Measurements from ENCODE around the gene WNT5A. TPM values are rescaled to one million over a fixed set of nuclear protein-coding genes. Genes with fewer than 3 reads are reported as not detected.

WNT5A gene
- total RNA-seq, 1 experiment from 2014 or later = 174 TPM

GRCh38 chr3:55452886-55453285, 34.2 kb downstream of the WNT5A start:
- no peaks in the 10 kb centered on the region for H3F3A ChIP-seq (ENCODE audit: insufficient read depth, low read depth)
- H3K9me2 ChIP-seq (ENCODE audit: insufficient read depth) = no peaks in the 10 kb centered on the region
- POLR2A ChIA-PET (ENCODE audit: unreplicated experiment) = no interaction called here
- BruUV-seq (replicated peaks) = no TSS peak
- no peak for TF ChIP-seq EZH2 (IDR thresholded peaks at IDR 0.05; ENCODE audit: low read depth)
- no peak for TF ChIP-seq CTCF (conservative IDR thresholded peaks at IDR 0.05)
- DNase-seq = no peak
- intact Hi-C loops (cut with micrococcal nuclease; ENCODE audit: unreplicated experiment) = no loop called here
- no peaks in the 10 kb centered on the region for H3K36me3 ChIP-seq (ENCODE audit: low read depth)
- no peak overlapping the region for H2AFZ ChIP-seq
- no peaks in the 10 kb centered on the region for H3K79me2 ChIP-seq (ENCODE audit: low read depth)
- no peak overlapping the region for H3K4me3 ChIP-seq
- no peaks in the 10 kb centered on the region for H4K20me1 ChIP-seq (ENCODE audit: insufficient read depth)
- no peaks in the 10 kb centered on the region for H3K4me1 ChIP-seq (replicated peaks; ENCODE audit: insufficient read depth)
- no peaks in the 10 kb centered on the region for H3K27me3 ChIP-seq (ENCODE audit: insufficient read depth, low read depth)
- no peaks in the 10 kb centered on the region for H3K9me3 ChIP-seq (ENCODE audit: insufficient read depth, low read depth)
- no peak overlapping the region for H3K4me2 ChIP-seq
- CTCF ChIA-PET = interaction anchor here (0.6 kb wide), 1 partner anchor 261 kb away, joined by 3 read pairs; no protein-coding TSS in a partner anchor
- H3K27ac ChIP-seq = no peak overlapping the region

GRCh38 chr3:55449527-55449926, 37.6 kb downstream of the WNT5A start:
- POLR2A ChIA-PET (ENCODE audit: unreplicated experiment) = no interaction called here
- Histone ChIP-seq H3K36me3 (ENCODE audit: low read depth) (no peaks in the 10 kb centered on the region), H3K79me2 (ENCODE audit: low read depth) (no peaks in the 10 kb centered on the region), H4K20me1 (ENCODE audit: insufficient read depth) (no peaks in the 10 kb centered on the region), H3K27ac (no peak overlapping the region), H3K9me2 (ENCODE audit: insufficient read depth) (no peaks in the 10 kb centered on the region), H3K4me2 (no peak overlapping the region), H3K9me3 (ENCODE audit: insufficient read depth, low read depth) (no peaks in the 10 kb centered on the region), H3K4me3 (no peak overlapping the region), H3K27me3 (ENCODE audit: insufficient read depth, low read depth) (no peaks in the 10 kb centered on the region), H3K4me1 (replicated peaks; ENCODE audit: insufficient read depth) (no peaks in the 10 kb centered on the region), H2AFZ (no peak overlapping the region), H3F3A (ENCODE audit: insufficient read depth, low read depth) (no peaks in the 10 kb centered on the region)
- no peak for TF ChIP-seq EZH2 (IDR thresholded peaks at IDR 0.05; ENCODE audit: low read depth)
- TF ChIP-seq CTCF (conservative IDR thresholded peaks at IDR 0.05) = no peak
- no peak for DNase-seq
- intact Hi-C loops (cut with micrococcal nuclease; ENCODE audit: unreplicated experiment) = no loop called here
- no TSS peak for BruUV-seq (replicated peaks)
- CTCF ChIA-PET = no interaction called here

- Histone ChIP-seq H3K79me2 (ENCODE audit: low read depth) (no peaks in the 10 kb centered on the region), H3K4me3 (no peak overlapping the region), H3F3A (ENCODE audit: insufficient read depth, low read depth) (no peaks in the 10 kb centered on the region), H3K9me3 (ENCODE audit: insufficient read depth, low read depth) (no peaks in the 10 kb centered on the region), H2AFZ (no peak overlapping the region), H3K9me2 (ENCODE audit: insufficient read depth) (no peaks in the 10 kb centered on the region), H3K27ac (no peak overlapping the region), H3K36me3 (ENCODE audit: low read depth) (no peaks in the 10 kb centered on the region), H3K4me1 (replicated peaks; ENCODE audit: insufficient read depth) (no peaks in the 10 kb centered on the region), H4K20me1 (ENCODE audit: insufficient read depth) (no peaks in the 10 kb centered on the region), H3K4me2 (no peak overlapping the region), H3K27me3 (ENCODE audit: insufficient read depth, low read depth) (no peaks in the 10 kb centered on the region)
- no peak for DNase-seq
- intact Hi-C loops (cut with micrococcal nuclease; ENCODE audit: unreplicated experiment) = no loop called here
- TF ChIP-seq EZH2 (IDR thresholded peaks at IDR 0.05; ENCODE audit: low read depth) = no peak
- ChIA-PET CTCF (no interaction called here), POLR2A (ENCODE audit: unreplicated experiment) (no interaction called here)
- no TSS peak for BruUV-seq (replicated peaks)
Measured at GRCh38 chr3:55446850-55447249, 40.3 kb downstream of the WNT5A start.

- Histone ChIP-seq H3K4me3 (no peak overlapping the region), H3K79me2 (ENCODE audit: low read depth) (no peaks in the 10 kb centered on the region), H3K27ac (no peak overlapping the region), H3K4me1 (replicated peaks; ENCODE audit: insufficient read depth) (no peaks in the 10 kb centered on the region), H3K27me3 (ENCODE audit: insufficient read depth, low read depth) (no peaks in the 10 kb centered on the region), H3K36me3 (ENCODE audit: low read depth) (no peaks in the 10 kb centered on the region), H3F3A (ENCODE audit: insufficient read depth, low read depth) (no peaks in the 10 kb centered on the region), H3K9me3 (ENCODE audit: insufficient read depth, low read depth) (no peaks in the 10 kb centered on the region), H3K4me2 (no peak overlapping the region), H3K9me2 (ENCODE audit: insufficient read depth) (no peaks in the 10 kb centered on the region), H2AFZ (no peak overlapping the region), H4K20me1 (ENCODE audit: insufficient read depth) (no peaks in the 10 kb centered on the region)
- BruUV-seq (replicated peaks) = no TSS peak
- no peak for DNase-seq
- intact Hi-C loops (cut with micrococcal nuclease; ENCODE audit: unreplicated experiment) = no loop called here
- ChIA-PET POLR2A (ENCODE audit: unreplicated experiment) (no interaction called here), CTCF (no interaction called here)
- no peak for TF ChIP-seq CTCF (conservative IDR thresholded peaks at IDR 0.05)
- TF ChIP-seq EZH2 (IDR thresholded peaks at IDR 0.05; ENCODE audit: low read depth) = no peak
Measured at GRCh38 chr3:55445551-55445950, 41.6 kb downstream of the WNT5A start.

Measured in PC-9 (cell line).